Panc1 (cell line): ENCODE results near the gene CYFIP2. TPM values are rescaled to one million over a fixed set of nuclear protein-coding genes. Genes with fewer than 3 reads are reported as not detected.

Experiments used
- ATAC-seq: fragments of 200-7000 bp; cut with Tn5 transposase; 2 replicates; pipeline ENCODE4 v1.9.1; 2020; ENCODE audit warnings: mild to moderate bottlenecking, moderate library complexity
- BruUV-seq: library from RNA; stranded (reverse); fragments of 400-500 nt; replicated peaks from 2 replicates; lab custom pipeline; 2021; lab: Mats Ljungman, UMichigan
- CTCF ChIA-PET: fragments of 300-600 bp; sonication (Branson Sonifier 250); formaldehyde crosslinking; loops from one replicate; lab custom pipeline; 2022; ENCODE audit warnings: antibody characterized with exemption; lab: Charles Lee
- POLR2A ChIA-PET: fragments of 300-600 bp; sonication (Branson Sonifier 250); formaldehyde crosslinking; loops from one replicate; lab custom pipeline; 2022; ENCODE audit warnings: antibody characterized with exemption; lab: Charles Lee
- DNase-seq: peaks from one replicate; pipeline ENCODE4 v3.0.0-alpha.2; 2010; ENCODE audit warnings: low read depth, low spot score
- H3K27ac ChIP-seq: 2 replicates; pipeline ENCODE4 v1.5.1; 2011; ENCODE audit warnings: mild to moderate bottlenecking, low read length, inconsistent platforms
- H3K27me3 ChIP-seq: fragments of 200-500 bp; sonication (Bioruptor generic); 2 replicates; pipeline ENCODE4 v1.6.0; 2014; ENCODE audit warnings: low read length, inconsistent platforms; ENCODE audit not compliant: control insufficient read depth, insufficient read depth
- H3K36me3 ChIP-seq: fragments of 200-500 bp; sonication (Bioruptor generic); 2 replicates; pipeline ENCODE4 v1.5.1; 2014; ENCODE audit warnings: inconsistent platforms, mild to moderate bottlenecking, low read length, moderate library complexity; ENCODE audit not compliant: control insufficient read depth, insufficient read depth
- H3K4me1 ChIP-seq: 2 replicates; pipeline ENCODE4 v1.5.1; 2011; ENCODE audit warnings: inconsistent platforms, mild to moderate bottlenecking, low read length, moderate library complexity; ENCODE audit not compliant: control insufficient read depth, insufficient read depth
- H3K4me3 ChIP-seq, 2 experiments: 2 replicates each; pipeline ENCODE4 v1.5.1; 2011 to 2012; ENCODE audit warnings: low read depth in 2 of 2, low read length in 2 of 2, mild to moderate bottlenecking in 2 of 2, inconsistent platforms in 1 of 2, moderate library complexity in 1 of 2
- H3K9me3 ChIP-seq: fragments of 200-500 bp; sonication (Bioruptor generic); 2 replicates; pipeline ENCODE4 v1.5.1; 2014; ENCODE audit warnings: low read depth, mild to moderate bottlenecking, inconsistent platforms, low read length, moderate library complexity; ENCODE audit not compliant: control insufficient read depth, insufficient read depth
- POLR2AphosphoS5 ChIP-seq: IDR thresholded peaks from 2 replicates; pipeline ENCODE4 v1.6.1; 2012; ENCODE audit warnings: mild to moderate bottlenecking, low read depth, low read length, moderate library complexity
- REST ChIP-seq, 2 experiments: IDR thresholded peaks; 2 replicates each; pipeline ENCODE4 v1.6.1; 2011 to 2012; ENCODE audit warnings: low read depth in 2 of 2, control low read depth in 1 of 2, low read length in 1 of 2, mild to moderate bottlenecking in 1 of 2, moderate library complexity in 1 of 2; ENCODE audit not compliant: insufficient read depth in 1 of 2
- SIN3A ChIP-seq: IDR thresholded peaks from 2 replicates; pipeline ENCODE4 v1.6.1; 2012; ENCODE audit warnings: low read depth, mild to moderate bottlenecking, low read length, moderate library complexity, borderline replicate concordance; ENCODE audit not compliant: insufficient read depth
- TCF7L2 ChIP-seq: IDR thresholded peaks from 2 replicates; pipeline ENCODE4 v1.6.1; 2011; ENCODE audit warnings: mild to moderate bottlenecking, low read depth, low read length, inconsistent platforms
- in situ Hi-C: cut with HindIII; loops from 2 replicates; pipeline ENCODE4 v1.10.0; 2016; ENCODE audit warnings: low sequenced_read_pairs, low pct_unique_long_range_greater_than_20kb
- intact Hi-C: fragments of 100-400 bp; cut with micrococcal nuclease; formaldehyde crosslinking; loops from one replicate; pipeline ENCODE4 v1.10.0; 2022; ENCODE audit not compliant: unreplicated experiment
- total RNA-seq: library from RNA; stranded (reverse); gene quantifications from one replicate; pipeline ENCODE4 v1.2.1, GENCODE V29; 2021; ENCODE audit not compliant: unreplicated experiment
- TF ChIP-seq, protein P1 (sequence below): fragments of 450-650 bp; IDR thresholded peaks from 2 replicates; pipeline ENCODE4 v1.5.1; 2017; ENCODE audit warnings: mild to moderate bottlenecking

The CYFIP2 gene
- total RNA-seq, 1 experiment from 2014 or later, result 0.80 TPM

- ATAC-seq (no peak), DNase-seq (no peak)
- Histone ChIP-seq H3K4me1 (no peaks in the 10 kb centered on the region), H3K36me3 (no peaks in the 10 kb centered on the region), H3K4me3 (no peak overlapping the region), H3K27me3 (no peaks in the 10 kb centered on the region; the same call in none of the 2 replicates), H3K27ac (no peak overlapping the region), H3K9me3 (no peaks in the 10 kb centered on the region)
- CTCF ChIA-PET, result no interaction called here
- POLR2A ChIA-PET, result no interaction called here
- in situ Hi-C loops, result no loop called here
- intact Hi-C loops, result no loop called here
- no TSS peak for BruUV-seq
- TF ChIP-seq POLR2AphosphoS5 (no peak), REST (IDR thresholded peaks at IDR 0.05; ENCODE audit: insufficient read depth in 1 of 2, low read depth in 2 of 2, low read length in 1 of 2) (no peak), SIN3A (no peak), TCF7L2 (no peak)
- TF ChIP-seq, protein P1, sequence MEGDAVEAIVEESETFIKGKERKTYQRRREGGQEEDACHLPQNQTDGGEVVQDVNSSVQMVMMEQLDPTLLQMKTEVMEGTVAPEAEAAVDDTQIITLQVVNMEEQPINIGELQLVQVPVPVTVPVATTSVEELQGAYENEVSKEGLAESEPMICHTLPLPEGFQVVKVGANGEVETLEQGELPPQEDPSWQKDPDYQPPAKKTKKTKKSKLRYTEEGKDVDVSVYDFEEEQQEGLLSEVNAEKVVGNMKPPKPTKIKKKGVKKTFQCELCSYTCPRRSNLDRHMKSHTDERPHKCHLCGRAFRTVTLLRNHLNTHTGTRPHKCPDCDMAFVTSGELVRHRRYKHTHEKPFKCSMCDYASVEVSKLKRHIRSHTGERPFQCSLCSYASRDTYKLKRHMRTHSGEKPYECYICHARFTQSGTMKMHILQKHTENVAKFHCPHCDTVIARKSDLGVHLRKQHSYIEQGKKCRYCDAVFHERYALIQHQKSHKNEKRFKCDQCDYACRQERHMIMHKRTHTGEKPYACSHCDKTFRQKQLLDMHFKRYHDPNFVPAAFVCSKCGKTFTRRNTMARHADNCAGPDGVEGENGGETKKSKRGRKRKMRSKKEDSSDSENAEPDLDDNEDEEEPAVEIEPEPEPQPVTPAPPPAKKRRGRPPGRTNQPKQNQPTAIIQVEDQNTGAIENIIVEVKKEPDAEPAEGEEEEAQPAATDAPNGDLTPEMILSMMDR, result no peak
These were observed 20.0 kb upstream of the CYFIP2 start for GRCh38 chr5:157245886-157246285.

DNA sequence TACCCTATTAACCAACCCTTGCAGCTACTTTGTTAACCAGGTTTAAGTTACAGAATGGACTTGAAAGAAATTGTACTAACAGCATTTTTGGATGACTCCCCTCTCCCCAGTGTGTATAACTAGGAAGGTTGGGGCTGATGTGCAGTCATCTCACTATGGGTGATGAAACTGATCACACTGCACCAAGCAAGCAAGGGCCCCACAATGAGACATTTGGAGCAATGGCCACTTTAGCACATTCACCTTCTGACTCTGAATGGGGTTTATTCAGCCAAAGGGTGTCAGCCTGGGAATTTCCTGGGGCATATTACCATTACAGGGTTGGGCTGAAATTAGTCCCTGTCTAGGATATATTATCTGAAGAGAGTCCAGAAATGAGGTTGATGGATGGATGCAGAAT is 18.7 kb upstream of the CYFIP2 start:
- H3K4me3 ChIP-seq, result no peak overlapping the region
- CTCF ChIA-PET, result no interaction called here
- intact Hi-C loops, result no loop called here
- H3K9me3 ChIP-seq, result no peaks in the 10 kb centered on the region
- H3K27ac ChIP-seq, result no peak overlapping the region
- no peaks in the 10 kb centered on the region for H3K36me3 ChIP-seq
- POLR2A ChIA-PET, result no interaction called here
- no peaks in the 10 kb centered on the region; the same call in 1 of the 2 replicates for H3K27me3 ChIP-seq
- no peaks in the 10 kb centered on the region for H3K4me1 ChIP-seq
- no TSS peak for BruUV-seq
- in situ Hi-C loops, result no loop called here
- ATAC-seq (no peak), DNase-seq (no peak)
- TF ChIP-seq POLR2AphosphoS5 (no peak), REST (IDR thresholded peaks at IDR 0.05; ENCODE audit: insufficient read depth in 1 of 2, low read depth in 2 of 2, low read length in 1 of 2) (no peak), TCF7L2 (no peak), SIN3A (no peak)
- TF ChIP-seq, protein P1, result no peak
